ENCODE results near the gene NAT16.
"Not testable (repeated sequence)": the region's sequence is repeated elsewhere in the genome, so short reads cannot be mapped to it uniquely, and the experiment has no call there.

Gene NAT16

DNA sequence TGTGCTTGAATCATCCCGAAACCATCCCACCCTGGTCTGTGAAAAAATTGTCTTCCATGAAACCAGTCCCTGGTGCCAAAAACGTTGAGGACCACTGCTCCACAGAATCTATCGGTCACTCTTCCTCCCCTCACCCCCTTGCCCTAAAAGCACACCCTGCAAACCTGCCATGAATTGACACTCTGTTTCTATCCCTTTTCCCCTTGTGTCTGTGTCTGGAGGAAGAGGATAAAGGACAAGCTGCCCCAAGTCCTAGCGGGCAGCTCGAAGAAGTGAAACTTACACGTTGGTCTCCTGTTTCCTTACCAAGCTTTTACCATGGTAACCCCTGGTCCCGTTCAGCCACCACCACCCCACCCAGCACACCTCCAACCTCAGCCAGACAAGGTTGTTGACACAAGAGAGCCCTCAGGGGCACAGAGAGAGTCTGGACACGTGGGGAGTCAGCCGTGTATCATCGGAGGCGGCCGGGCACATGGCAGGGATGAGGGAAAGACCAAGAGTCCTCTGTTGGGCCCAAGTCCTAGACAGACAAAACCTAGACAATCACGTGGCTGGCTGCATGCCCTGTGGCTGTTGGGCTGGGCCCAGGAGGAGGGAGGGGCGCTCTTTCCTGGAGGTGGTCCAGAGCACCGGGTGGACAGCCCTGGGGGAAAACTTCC is 54.0 kb downstream of the NAT16 start:
- H3K4me3 ChIP-seq (ENCODE audit: low read depth, low read length), result peak overlapping the region; percentile 86
- no peak for DNase-seq (ENCODE audit: low read depth, low spot score)
- TF ChIP-seq, protein P1, sequence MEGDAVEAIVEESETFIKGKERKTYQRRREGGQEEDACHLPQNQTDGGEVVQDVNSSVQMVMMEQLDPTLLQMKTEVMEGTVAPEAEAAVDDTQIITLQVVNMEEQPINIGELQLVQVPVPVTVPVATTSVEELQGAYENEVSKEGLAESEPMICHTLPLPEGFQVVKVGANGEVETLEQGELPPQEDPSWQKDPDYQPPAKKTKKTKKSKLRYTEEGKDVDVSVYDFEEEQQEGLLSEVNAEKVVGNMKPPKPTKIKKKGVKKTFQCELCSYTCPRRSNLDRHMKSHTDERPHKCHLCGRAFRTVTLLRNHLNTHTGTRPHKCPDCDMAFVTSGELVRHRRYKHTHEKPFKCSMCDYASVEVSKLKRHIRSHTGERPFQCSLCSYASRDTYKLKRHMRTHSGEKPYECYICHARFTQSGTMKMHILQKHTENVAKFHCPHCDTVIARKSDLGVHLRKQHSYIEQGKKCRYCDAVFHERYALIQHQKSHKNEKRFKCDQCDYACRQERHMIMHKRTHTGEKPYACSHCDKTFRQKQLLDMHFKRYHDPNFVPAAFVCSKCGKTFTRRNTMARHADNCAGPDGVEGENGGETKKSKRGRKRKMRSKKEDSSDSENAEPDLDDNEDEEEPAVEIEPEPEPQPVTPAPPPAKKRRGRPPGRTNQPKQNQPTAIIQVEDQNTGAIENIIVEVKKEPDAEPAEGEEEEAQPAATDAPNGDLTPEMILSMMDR (IDR thresholded peaks at IDR 0.05; ENCODE audit: insufficient read depth, low read length, missing control alignments), result no peak
- ChIA-PET POLR2A (interaction anchor here (0.5 to 7.6 kb wide), 11 partner anchors 8 to 400 kb away, joined by 3 to 143 read pairs (median 12); partner anchors contain the start of gene TRIM56), CTCF (interaction anchor here (1.1 to 4.3 kb wide), 7 partner anchors 8 to 49 kb away, joined by 3 to 14 read pairs (median 5); no protein-coding TSS in a partner anchor)

DNA sequence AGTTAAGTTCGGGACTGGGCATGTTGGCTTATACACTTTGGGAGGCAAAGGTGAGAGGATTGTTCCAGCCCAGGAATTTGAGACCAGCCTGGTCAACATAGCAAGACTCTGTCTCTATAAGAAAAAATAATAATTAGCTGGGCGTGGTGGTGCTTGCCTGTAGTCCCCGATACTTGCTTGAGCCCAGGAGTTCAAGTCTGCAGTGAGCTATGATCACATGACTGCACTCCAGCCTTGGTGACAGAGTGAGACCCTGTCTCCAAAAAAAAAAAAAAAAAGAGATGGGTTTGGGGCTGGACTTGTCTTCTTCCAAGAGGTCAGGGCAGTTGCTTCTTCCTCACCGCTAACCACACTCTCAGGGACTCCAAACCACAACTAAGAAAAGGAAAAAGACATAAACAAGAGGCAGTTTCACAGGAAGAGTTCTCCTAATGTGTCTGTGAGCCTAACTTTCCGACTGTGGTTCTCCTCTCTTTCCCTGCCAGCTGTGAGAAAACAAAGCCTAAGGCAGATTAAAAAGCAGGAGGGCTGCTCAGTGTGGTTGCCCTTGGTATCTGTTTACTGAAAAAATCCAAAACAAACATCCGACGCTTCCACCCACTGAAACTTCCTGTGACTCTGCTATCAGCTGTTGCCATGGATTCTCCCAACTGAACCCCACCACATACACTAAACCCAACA is 55.6 kb downstream of the NAT16 start:
- ChIA-PET CTCF (interaction anchor here (1.0 to 3.0 kb wide), 6 partner anchors 14 to 33 kb away, joined by 3 to 11 read pairs (median 4); no protein-coding TSS in a partner anchor), POLR2A (interaction anchor here (0.6 to 5.6 kb wide), 2 partner anchors 14 to 395 kb away, joined by 4 to 61 read pairs; no protein-coding TSS in a partner anchor)
- H3K4me3 ChIP-seq (ENCODE audit: low read depth, low read length), result no peak overlapping the region
- TF ChIP-seq, protein P1 (IDR thresholded peaks at IDR 0.05; ENCODE audit: insufficient read depth, low read length, missing control alignments), result no peak
- no peak for DNase-seq (ENCODE audit: low read depth, low spot score)

DNA sequence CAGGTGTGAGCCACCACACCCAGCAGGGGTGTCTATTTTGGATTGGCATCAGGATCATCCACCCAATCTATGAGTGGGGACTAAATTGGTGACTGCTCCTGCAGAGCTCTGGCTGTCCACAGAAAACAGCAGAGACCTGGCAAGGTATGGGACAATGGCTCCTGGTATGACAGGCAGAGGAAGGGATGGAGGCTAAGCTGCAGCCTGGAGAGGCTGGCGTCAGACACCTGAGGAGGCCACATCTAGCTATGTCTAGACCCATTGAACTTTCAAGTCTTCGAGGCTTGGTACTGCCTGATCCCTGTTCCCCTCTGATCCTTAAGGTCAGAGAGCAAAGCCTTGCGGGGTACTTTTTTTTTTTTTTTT is 56.4 kb downstream of the NAT16 start:
- DNase-seq (ENCODE audit: low read depth, low spot score), result no peak
- ChIA-PET CTCF (interaction anchor here (1.2 to 1.9 kb wide), 5 partner anchors 10 to 46 kb away, joined by 3 to 7 read pairs (median 6); no protein-coding TSS in a partner anchor), POLR2A (interaction anchor here (0.6 to 2.7 kb wide), 4 partner anchors 11 to 396 kb away, joined by 4 to 18 read pairs (median 4); no protein-coding TSS in a partner anchor)
- TF ChIP-seq, protein P1 (IDR thresholded peaks at IDR 0.05; ENCODE audit: insufficient read depth, low read length, missing control alignments), result no peak
- no peak overlapping the region for H3K4me3 ChIP-seq (ENCODE audit: low read depth, low read length)

DNA sequence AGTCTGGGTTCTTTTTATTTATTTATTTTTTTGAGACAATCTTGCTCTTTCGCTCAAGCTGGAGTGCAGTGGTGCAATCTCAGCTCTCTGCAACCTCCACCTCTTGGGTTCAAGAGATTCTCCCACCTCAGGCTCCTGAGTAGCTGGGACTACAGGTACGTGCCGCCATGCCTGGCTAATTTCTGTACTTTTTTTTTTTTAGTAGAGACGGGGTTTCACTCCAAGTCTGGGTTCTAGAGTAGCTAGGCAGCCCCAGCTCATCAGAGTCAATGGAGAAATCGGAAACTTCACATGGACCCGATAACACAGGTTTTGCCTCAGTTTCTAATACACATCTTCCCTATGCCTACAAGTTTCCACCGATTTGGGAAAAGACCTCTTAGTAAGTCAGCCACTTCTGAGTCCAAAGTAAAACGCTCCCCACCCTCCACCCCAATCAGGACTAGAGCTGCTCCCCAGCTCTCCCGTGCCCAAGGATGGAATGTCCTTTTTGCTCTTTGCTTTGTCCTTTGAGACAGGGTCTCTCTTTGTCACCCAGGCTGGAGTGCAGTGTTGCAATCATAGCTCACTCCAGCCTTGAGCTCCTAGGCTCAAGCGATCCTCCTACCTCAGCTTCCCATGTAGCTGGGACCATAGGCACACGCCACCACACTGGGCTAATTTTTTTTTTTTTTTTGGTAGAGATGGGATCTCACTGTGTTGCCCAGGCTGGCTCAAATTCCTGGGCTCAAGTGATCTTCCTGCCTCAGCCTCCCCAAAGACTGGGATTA is 57.0 kb downstream of the NAT16 start:
- CTCF ChIA-PET, result interaction anchor here (0.6 to 1.9 kb wide), 8 partner anchors 9 to 46 kb away, joined by 3 to 7 read pairs (median 4); no protein-coding TSS in a partner anchor
- TF ChIP-seq, protein P1 (IDR thresholded peaks at IDR 0.05; ENCODE audit: insufficient read depth, low read length, missing control alignments), result no peak
- no peak for DNase-seq (ENCODE audit: low read depth, low spot score)
- POLR2A ChIA-PET, result interaction anchor here (0.7 to 2.7 kb wide), 8 partner anchors 8 to 37 kb away, joined by 3 to 18 read pairs (median 4); no protein-coding TSS in a partner anchor
- H3K4me3 ChIP-seq (ENCODE audit: low read depth, low read length), result no peak overlapping the region; the same call in 1 of the 2 replicates

DNA sequence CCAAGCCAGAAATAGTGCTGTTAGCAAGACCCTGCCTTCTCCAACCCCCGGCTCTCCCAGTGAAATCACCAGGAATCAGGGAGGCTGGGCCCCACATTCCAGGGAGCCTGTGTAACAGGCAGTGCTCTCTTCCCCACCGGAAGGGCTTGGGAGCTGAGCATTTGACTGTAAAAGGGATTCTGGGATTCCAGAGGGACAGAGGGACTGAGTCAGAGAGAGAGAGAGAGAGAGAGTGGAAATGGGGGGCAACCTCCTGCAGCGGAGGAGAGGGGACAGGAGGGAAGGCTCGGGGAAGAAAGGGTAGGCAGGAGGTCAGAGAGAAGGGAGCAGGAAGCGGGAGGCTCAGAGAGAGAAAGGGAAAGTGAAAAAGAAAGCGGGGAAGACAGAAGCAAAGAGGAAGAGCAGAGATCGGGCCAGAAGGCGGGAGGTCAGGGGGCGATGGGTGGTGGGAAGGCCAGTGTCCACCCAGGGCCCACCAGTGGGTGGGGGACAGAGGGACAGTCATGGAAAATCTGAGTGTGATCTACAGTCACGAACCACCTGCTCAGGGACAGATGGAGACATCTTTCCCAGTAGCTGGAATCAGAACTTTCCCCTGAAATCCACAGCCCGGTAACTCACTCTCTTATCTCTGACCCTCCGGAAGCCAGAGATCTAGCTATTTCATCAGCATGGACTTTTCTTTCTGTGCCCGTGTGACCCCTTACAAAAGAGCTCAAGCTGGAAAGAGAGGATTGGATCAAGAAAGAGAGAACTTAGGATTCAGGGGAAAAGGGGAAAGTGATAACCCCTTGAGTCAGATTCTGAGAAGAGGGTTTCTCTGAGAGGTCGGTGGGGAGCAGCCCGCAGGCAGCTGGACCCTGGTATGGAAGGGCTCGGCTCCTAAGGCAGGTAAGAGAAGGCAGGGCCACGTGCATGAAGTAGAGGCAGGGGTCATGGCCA is 57.8 kb downstream of the NAT16 start:
- TF ChIP-seq, protein P1 (IDR thresholded peaks at IDR 0.05; ENCODE audit: insufficient read depth, low read length, missing control alignments), result no peak
- ChIA-PET POLR2A (interaction anchor here (0.6 to 2.7 kb wide), 14 partner anchors 9 to 515 kb away, joined by 3 to 18 read pairs (median 4); no protein-coding TSS in a partner anchor), CTCF (interaction anchor here (0.6 to 1.9 kb wide), 8 partner anchors 8 to 36 kb away, joined by 3 to 7 read pairs (median 4); no protein-coding TSS in a partner anchor)
- peak; percentile 98 for DNase-seq (ENCODE audit: low read depth, low spot score)
- H3K4me3 ChIP-seq (ENCODE audit: low read depth, low read length), result peak overlapping the region; percentile 47

DNA sequence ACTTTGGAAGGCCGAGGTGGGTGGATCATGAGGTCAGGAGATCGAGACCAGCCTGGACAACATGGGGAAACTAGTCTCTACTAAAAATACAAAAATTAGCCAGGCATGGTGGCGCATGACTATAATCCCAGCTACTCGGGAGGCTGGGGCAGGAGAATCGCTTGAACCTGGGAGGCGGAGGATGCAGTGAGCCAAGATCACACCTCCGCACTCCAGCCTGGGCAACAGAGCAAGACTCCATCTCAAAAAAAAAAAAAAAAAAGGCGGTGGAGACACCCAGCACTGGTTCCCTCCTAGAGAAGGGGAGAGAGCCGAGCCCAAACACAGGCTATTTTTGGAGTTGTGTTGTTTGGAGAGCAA is 58.5 kb downstream of the NAT16 start:
- ChIA-PET CTCF (interaction anchor here (0.9 kb wide), 1 partner anchor 22 kb away, joined by 3 read pairs; no protein-coding TSS in a partner anchor), POLR2A (interaction anchor here (0.6 to 2.7 kb wide), 10 partner anchors 9 to 514 kb away, joined by 3 to 18 read pairs (median 4); no protein-coding TSS in a partner anchor)
- DNase-seq (ENCODE audit: low read depth, low spot score); H3K4me3 ChIP-seq (ENCODE audit: low read depth, low read length): not testable (repeated sequence)
